ENCODE data around the gene FAM8A1. TPM values are rescaled to one million over a fixed set of nuclear protein-coding genes. Genes with fewer than 3 reads are reported as not detected.

FAM8A1 gene
- total and polyA plus RNA-seq, 7 donors: 10.2 to 47.2 (median 17.4) TPM

DNA sequence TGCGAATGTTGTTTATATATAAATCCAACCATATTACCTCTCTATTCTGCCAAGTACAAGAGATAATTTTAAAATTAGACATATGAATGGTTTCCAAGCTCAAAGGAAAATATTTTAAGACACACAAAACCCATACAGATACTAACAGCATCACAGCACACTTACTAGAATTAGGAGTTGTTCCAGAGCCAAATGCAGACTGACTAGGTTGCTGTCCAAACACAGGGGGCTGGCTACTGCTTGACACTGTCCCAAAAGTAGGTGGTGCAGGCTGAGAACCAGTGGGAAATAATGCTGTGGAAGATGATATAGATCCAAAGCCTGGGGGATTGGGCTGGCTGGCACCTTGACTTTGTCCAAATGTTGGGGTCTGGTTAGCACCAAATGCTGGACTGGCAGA, 24.3 kb downstream of the FAM8A1 start:
- no peaks in the 10 kb centered on the region for H3K9me3 ChIP-seq
- ATAC-seq (no peak), DNase-seq (no peak)
- TF ChIP-seq, protein P1, sequence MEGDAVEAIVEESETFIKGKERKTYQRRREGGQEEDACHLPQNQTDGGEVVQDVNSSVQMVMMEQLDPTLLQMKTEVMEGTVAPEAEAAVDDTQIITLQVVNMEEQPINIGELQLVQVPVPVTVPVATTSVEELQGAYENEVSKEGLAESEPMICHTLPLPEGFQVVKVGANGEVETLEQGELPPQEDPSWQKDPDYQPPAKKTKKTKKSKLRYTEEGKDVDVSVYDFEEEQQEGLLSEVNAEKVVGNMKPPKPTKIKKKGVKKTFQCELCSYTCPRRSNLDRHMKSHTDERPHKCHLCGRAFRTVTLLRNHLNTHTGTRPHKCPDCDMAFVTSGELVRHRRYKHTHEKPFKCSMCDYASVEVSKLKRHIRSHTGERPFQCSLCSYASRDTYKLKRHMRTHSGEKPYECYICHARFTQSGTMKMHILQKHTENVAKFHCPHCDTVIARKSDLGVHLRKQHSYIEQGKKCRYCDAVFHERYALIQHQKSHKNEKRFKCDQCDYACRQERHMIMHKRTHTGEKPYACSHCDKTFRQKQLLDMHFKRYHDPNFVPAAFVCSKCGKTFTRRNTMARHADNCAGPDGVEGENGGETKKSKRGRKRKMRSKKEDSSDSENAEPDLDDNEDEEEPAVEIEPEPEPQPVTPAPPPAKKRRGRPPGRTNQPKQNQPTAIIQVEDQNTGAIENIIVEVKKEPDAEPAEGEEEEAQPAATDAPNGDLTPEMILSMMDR (IDR thresholded peaks at IDR 0.05): no peak
- no peak overlapping the region for H3K4me3 ChIP-seq
- peaks cover 6 to 86% of the 10 kb centered on the region in 2 donors for H3K36me3 ChIP-seq (ENCODE audit: insufficient read depth in 1 of 2, low read depth in 1 of 2)
- H3K27me3 ChIP-seq (ENCODE audit: insufficient read depth in 3 of 3, low read length in 2 of 3): no peaks in the 10 kb centered on the region
- no peak overlapping the region for H3K27ac ChIP-seq
- H3K4me1 ChIP-seq: peaks cover 1% of the 10 kb centered on the region
- WGBS, 3 donors: 46 to 83% (median 53%) methylated on average over 1 of the region's 1 CpG
- intact Hi-C loops (cut with DNase I): loop anchor here in 1 of 2 donors (5.0 kb wide), 1 partner anchor 38 kb away; no protein-coding TSS in a partner anchor

DNA sequence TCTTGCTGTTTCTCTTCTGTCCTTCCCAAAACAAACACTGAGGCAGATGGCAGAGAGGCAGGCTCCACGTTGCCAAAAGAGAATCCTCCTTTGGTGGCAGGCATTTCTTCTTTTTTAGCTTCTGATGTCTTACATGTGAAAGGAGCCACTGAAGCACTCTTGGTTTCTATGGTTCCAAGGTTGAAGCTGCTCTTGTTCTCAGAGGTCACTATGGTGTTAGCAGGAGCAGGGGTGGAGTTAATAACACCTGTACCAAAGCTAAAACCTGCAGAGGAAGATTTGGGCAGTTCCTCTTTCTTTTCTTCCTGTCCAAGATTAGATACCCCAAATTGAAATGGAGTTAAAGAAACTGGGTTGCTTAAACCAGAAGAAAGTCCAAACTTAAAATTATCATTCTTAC, 28.8 kb downstream of the FAM8A1 start:
- DNase-seq (no peak), ATAC-seq (no peak)
- intact Hi-C loops (cut with DNase I): no loop called here
- peaks cover 6% of the 10 kb centered on the region for H3K4me1 ChIP-seq
- peaks cover 7 to 96% of the 10 kb centered on the region in 2 donors for H3K36me3 ChIP-seq (ENCODE audit: insufficient read depth in 1 of 2, low read depth in 1 of 2)
- no peak overlapping the region for H3K4me3 ChIP-seq
- TF ChIP-seq, protein P1 (IDR thresholded peaks at IDR 0.05): no peak
- H3K27me3 ChIP-seq (ENCODE audit: insufficient read depth in 3 of 3, low read length in 2 of 3): no peaks in the 10 kb centered on the region
- 57 to 67% (median 60%) methylated on average over 1 of the region's 1 CpG for WGBS, 3 donors
- H3K9me3 ChIP-seq: no peaks in the 10 kb centered on the region
- no peak overlapping the region for H3K27ac ChIP-seq

DNA sequence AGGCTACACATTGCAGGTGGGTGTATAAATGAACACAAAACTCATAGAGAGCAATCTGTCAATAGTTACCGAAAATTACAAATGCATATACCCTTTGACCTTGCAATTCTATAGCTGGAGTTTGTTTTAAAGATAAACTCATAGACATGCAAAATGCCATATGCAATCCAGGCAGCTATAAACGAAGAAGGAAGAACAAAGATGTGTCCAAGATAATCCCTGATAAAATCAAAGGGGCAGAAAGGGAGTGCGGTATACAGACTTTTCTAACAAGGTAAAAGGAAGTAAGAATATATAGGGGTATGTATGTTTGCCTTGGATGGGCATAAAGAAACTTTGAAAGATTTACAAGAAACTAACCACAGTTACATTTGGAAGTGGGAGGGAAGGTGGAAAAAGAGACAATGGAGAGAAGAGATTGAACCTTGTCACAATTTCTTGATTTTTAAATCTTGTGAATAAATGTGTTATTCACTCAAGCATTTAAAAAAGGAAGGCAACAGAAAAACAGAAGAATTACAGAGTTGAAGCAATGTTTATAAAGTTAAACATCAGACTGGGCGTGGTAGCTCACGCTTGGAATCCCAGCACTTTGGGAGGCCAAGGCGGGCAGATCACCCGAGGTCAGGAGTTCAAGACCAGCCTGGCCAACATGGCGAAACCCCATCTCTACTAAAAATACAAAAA, 29.9 kb downstream of the FAM8A1 start:
- TF ChIP-seq, protein P1 (IDR thresholded peaks at IDR 0.05): no peak
- Histone ChIP-seq H3K9me3 (no peaks in the 10 kb centered on the region), H3K27ac (no peak overlapping the region), H3K4me1 (peaks cover 6% of the 10 kb centered on the region), H3K27me3 (ENCODE audit: insufficient read depth in 3 of 3, low read length in 2 of 3) (no peaks in the 10 kb centered on the region), H3K36me3 (ENCODE audit: insufficient read depth in 1 of 2, low read depth in 1 of 2) (peaks cover 9 to 93% of the 10 kb centered on the region in 2 donors), H3K4me3 (no peak overlapping the region)
- 86 to 91% (median 90%) methylated on average over 8 of the region's 8 CpGs for WGBS, 3 donors
- no peak for ATAC-seq
- intact Hi-C loops (cut with DNase I): loop anchor here in 1 of 2 donors (10.0 kb wide), 1 partner anchor 155 kb away; no protein-coding TSS in a partner anchor
- DNase-seq: no peak

DNA sequence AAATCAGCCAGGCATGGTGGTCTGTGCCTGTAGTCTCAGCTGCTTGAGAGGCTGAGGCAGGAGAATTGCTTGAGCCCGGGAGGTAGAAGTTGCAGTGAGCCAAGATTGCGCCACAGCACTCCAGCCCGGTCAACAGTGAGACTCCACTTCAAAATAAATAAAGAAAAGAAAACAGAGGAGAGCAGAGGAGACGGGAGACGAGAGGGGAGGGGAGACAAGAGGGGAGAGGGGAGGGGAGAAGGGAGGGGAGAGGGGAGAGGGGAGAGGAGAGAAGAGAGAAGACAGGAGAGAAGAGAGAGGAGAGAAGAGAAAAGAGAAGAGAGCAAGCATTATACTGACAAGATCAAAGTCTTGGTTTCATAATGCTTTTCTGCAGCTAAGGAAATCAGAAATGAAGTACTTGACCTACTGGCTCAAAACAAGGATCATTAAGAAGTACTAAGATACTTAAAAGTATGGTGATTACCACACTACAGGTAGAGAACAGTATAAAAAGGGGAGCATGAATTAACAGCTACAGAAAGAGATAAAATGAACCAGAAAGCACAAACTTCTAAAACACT, 30.5 kb downstream of the FAM8A1 start:
- TF ChIP-seq, protein P1 (IDR thresholded peaks at IDR 0.05): no peak
- H3K27me3 ChIP-seq (ENCODE audit: insufficient read depth in 3 of 3, low read length in 2 of 3): no peaks in the 10 kb centered on the region
- peaks cover 6% of the 10 kb centered on the region for H3K4me1 ChIP-seq
- no peak overlapping the region for H3K27ac ChIP-seq
- WGBS, 3 donors: 74 to 81% (median 80%) methylated on average over 5 of the region's 5 CpGs
- H3K9me3 ChIP-seq: no peaks in the 10 kb centered on the region
- no peak for DNase-seq
- peaks cover 9 to 93% of the 10 kb centered on the region in 2 donors for H3K36me3 ChIP-seq (ENCODE audit: insufficient read depth in 1 of 2, low read depth in 1 of 2)
- no peak overlapping the region for H3K4me3 ChIP-seq
- no peak for ATAC-seq
- intact Hi-C loops (cut with DNase I): loop anchor here in 1 of 2 donors (10.0 kb wide), 1 partner anchor 154 kb away; no protein-coding TSS in a partner anchor

Data from psoas muscle (tissue), 8 donors.